Panc1 (cell line): ENCODE results near the gene DEXI. TPM values are rescaled to one million over a fixed set of nuclear protein-coding genes. Genes with fewer than 3 reads are reported as not detected.

Experiments used
- ATAC-seq: fragments of 200-7000 bp; cut with Tn5 transposase; 2 replicates; pipeline ENCODE4 v1.9.1; 2020; ENCODE audit warnings: mild to moderate bottlenecking, moderate library complexity
- BruUV-seq: library from RNA; stranded (reverse); fragments of 400-500 nt; replicated peaks from 2 replicates; lab custom pipeline; 2021; lab: Mats Ljungman, UMichigan
- CTCF ChIA-PET: fragments of 300-600 bp; sonication (Branson Sonifier 250); formaldehyde crosslinking; loops from one replicate; lab custom pipeline; 2022; ENCODE audit warnings: antibody characterized with exemption; lab: Charles Lee
- POLR2A ChIA-PET: fragments of 300-600 bp; sonication (Branson Sonifier 250); formaldehyde crosslinking; loops from one replicate; lab custom pipeline; 2022; ENCODE audit warnings: antibody characterized with exemption; lab: Charles Lee
- DNase-seq: peaks from one replicate; pipeline ENCODE4 v3.0.0-alpha.2; 2010; ENCODE audit warnings: low read depth, low spot score
- H3K27ac ChIP-seq: 2 replicates; pipeline ENCODE4 v1.5.1; 2011; ENCODE audit warnings: mild to moderate bottlenecking, low read length, inconsistent platforms
- H3K27me3 ChIP-seq: fragments of 200-500 bp; sonication (Bioruptor generic); 2 replicates; pipeline ENCODE4 v1.6.0; 2014; ENCODE audit warnings: low read length, inconsistent platforms; ENCODE audit not compliant: control insufficient read depth, insufficient read depth
- H3K36me3 ChIP-seq: fragments of 200-500 bp; sonication (Bioruptor generic); 2 replicates; pipeline ENCODE4 v1.5.1; 2014; ENCODE audit warnings: inconsistent platforms, mild to moderate bottlenecking, low read length, moderate library complexity; ENCODE audit not compliant: control insufficient read depth, insufficient read depth
- H3K4me1 ChIP-seq: 2 replicates; pipeline ENCODE4 v1.5.1; 2011; ENCODE audit warnings: inconsistent platforms, mild to moderate bottlenecking, low read length, moderate library complexity; ENCODE audit not compliant: control insufficient read depth, insufficient read depth
- H3K4me3 ChIP-seq, 2 experiments: 2 replicates each; pipeline ENCODE4 v1.5.1; 2011 to 2012; ENCODE audit warnings: low read depth in 2 of 2, low read length in 2 of 2, mild to moderate bottlenecking in 2 of 2, inconsistent platforms in 1 of 2, moderate library complexity in 1 of 2
- H3K9me3 ChIP-seq: fragments of 200-500 bp; sonication (Bioruptor generic); 2 replicates; pipeline ENCODE4 v1.5.1; 2014; ENCODE audit warnings: low read depth, mild to moderate bottlenecking, inconsistent platforms, low read length, moderate library complexity; ENCODE audit not compliant: control insufficient read depth, insufficient read depth
- POLR2AphosphoS5 ChIP-seq: IDR thresholded peaks from 2 replicates; pipeline ENCODE4 v1.6.1; 2012; ENCODE audit warnings: mild to moderate bottlenecking, low read depth, low read length, moderate library complexity
- SIN3A ChIP-seq: IDR thresholded peaks from 2 replicates; pipeline ENCODE4 v1.6.1; 2012; ENCODE audit warnings: low read depth, mild to moderate bottlenecking, low read length, moderate library complexity, borderline replicate concordance; ENCODE audit not compliant: insufficient read depth
- TCF7L2 ChIP-seq: IDR thresholded peaks from 2 replicates; pipeline ENCODE4 v1.6.1; 2011; ENCODE audit warnings: mild to moderate bottlenecking, low read depth, low read length, inconsistent platforms
- in situ Hi-C: cut with HindIII; loops from 2 replicates; pipeline ENCODE4 v1.10.0; 2016; ENCODE audit warnings: low sequenced_read_pairs, low pct_unique_long_range_greater_than_20kb
- intact Hi-C: fragments of 100-400 bp; cut with micrococcal nuclease; formaldehyde crosslinking; loops from one replicate; pipeline ENCODE4 v1.10.0; 2022; ENCODE audit not compliant: unreplicated experiment
- total RNA-seq: library from RNA; stranded (reverse); gene quantifications from one replicate; pipeline ENCODE4 v1.2.1, GENCODE V29; 2021; ENCODE audit not compliant: unreplicated experiment
- TF ChIP-seq, protein P1 (sequence below): fragments of 450-650 bp; IDR thresholded peaks from 2 replicates; pipeline ENCODE4 v1.5.1; 2017; ENCODE audit warnings: mild to moderate bottlenecking
- TF ChIP-seq, protein P2 (sequence below), 2 experiments: IDR thresholded peaks; 2 replicates each; pipeline ENCODE4 v1.6.1; 2011 to 2012; ENCODE audit warnings: low read depth in 2 of 2, control low read depth in 1 of 2, low read length in 1 of 2, mild to moderate bottlenecking in 1 of 2, moderate library complexity in 1 of 2; ENCODE audit not compliant: insufficient read depth in 1 of 2

The DEXI gene
- total RNA-seq, 1 experiment from 2014 or later = 32.2 TPM

- no TSS peak for BruUV-seq
- in situ Hi-C loops (no loop called here), intact Hi-C loops (no loop called here)
- ChIA-PET CTCF (no interaction called here), POLR2A (no interaction called here)
- TF ChIP-seq SIN3A (no peak), POLR2AphosphoS5 (no peak), TCF7L2 (no peak)
- TF ChIP-seq, protein P1, sequence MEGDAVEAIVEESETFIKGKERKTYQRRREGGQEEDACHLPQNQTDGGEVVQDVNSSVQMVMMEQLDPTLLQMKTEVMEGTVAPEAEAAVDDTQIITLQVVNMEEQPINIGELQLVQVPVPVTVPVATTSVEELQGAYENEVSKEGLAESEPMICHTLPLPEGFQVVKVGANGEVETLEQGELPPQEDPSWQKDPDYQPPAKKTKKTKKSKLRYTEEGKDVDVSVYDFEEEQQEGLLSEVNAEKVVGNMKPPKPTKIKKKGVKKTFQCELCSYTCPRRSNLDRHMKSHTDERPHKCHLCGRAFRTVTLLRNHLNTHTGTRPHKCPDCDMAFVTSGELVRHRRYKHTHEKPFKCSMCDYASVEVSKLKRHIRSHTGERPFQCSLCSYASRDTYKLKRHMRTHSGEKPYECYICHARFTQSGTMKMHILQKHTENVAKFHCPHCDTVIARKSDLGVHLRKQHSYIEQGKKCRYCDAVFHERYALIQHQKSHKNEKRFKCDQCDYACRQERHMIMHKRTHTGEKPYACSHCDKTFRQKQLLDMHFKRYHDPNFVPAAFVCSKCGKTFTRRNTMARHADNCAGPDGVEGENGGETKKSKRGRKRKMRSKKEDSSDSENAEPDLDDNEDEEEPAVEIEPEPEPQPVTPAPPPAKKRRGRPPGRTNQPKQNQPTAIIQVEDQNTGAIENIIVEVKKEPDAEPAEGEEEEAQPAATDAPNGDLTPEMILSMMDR = no peak
- TF ChIP-seq, protein P2, sequence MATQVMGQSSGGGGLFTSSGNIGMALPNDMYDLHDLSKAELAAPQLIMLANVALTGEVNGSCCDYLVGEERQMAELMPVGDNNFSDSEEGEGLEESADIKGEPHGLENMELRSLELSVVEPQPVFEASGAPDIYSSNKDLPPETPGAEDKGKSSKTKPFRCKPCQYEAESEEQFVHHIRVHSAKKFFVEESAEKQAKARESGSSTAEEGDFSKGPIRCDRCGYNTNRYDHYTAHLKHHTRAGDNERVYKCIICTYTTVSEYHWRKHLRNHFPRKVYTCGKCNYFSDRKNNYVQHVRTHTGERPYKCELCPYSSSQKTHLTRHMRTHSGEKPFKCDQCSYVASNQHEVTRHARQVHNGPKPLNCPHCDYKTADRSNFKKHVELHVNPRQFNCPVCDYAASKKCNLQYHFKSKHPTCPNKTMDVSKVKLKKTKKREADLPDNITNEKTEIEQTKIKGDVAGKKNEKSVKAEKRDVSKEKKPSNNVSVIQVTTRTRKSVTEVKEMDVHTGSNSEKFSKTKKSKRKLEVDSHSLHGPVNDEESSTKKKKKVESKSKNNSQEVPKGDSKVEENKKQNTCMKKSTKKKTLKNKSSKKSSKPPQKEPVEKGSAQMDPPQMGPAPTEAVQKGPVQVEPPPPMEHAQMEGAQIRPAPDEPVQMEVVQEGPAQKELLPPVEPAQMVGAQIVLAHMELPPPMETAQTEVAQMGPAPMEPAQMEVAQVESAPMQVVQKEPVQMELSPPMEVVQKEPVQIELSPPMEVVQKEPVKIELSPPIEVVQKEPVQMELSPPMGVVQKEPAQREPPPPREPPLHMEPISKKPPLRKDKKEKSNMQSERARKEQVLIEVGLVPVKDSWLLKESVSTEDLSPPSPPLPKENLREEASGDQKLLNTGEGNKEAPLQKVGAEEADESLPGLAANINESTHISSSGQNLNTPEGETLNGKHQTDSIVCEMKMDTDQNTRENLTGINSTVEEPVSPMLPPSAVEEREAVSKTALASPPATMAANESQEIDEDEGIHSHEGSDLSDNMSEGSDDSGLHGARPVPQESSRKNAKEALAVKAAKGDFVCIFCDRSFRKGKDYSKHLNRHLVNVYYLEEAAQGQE (IDR thresholded peaks at IDR 0.05; ENCODE audit: insufficient read depth in 1 of 2, low read depth in 2 of 2, low read length in 1 of 2) = no peak
- no peak for ATAC-seq
- Histone ChIP-seq H3K27ac (no peak overlapping the region), H3K27me3 (no peaks in the 10 kb centered on the region), H3K4me3 (no peak overlapping the region), H3K4me1 (peaks cover 43% of the 10 kb centered on the region), H3K9me3 (no peaks in the 10 kb centered on the region), H3K36me3 (no peaks in the 10 kb centered on the region; the same call in 1 of the 2 replicates)
- DNase-seq = no peak
Measured at GRCh38 chr16:10946308-10946707, 4.0 kb upstream of the DEXI start.

GRCh38 chr16:10945065-10945787, 3.0 kb upstream of the DEXI start:
- intact Hi-C loops = no loop called here
- Histone ChIP-seq H3K4me3 (peak overlapping the region; percentile 70 to 91), H3K9me3 (no peaks in the 10 kb centered on the region), H3K36me3 (no peaks in the 10 kb centered on the region; the same call in 1 of the 2 replicates), H3K4me1 (peaks cover 44% of the 10 kb centered on the region), H3K27me3 (no peaks in the 10 kb centered on the region), H3K27ac (peak overlapping the region; percentile 85)
- in situ Hi-C loops = no loop called here
- no peak for ATAC-seq
- no peak for DNase-seq
- BruUV-seq = TSS peak; percentile 75
- ChIA-PET POLR2A (no interaction called here), CTCF (interaction anchor here (0.6 kb wide), 1 partner anchor 99 kb away, joined by 5 read pairs; no protein-coding TSS in a partner anchor)
- TF ChIP-seq SIN3A (no peak), POLR2AphosphoS5 (no peak), TCF7L2 (no peak)
- TF ChIP-seq, protein P2 (IDR thresholded peaks at IDR 0.05; ENCODE audit: insufficient read depth in 1 of 2, low read depth in 2 of 2, low read length in 1 of 2) = no peak
- TF ChIP-seq, protein P1 = no peak
